GM12878 (cell line): ENCODE results near the gene PIK3R2. TPM values are rescaled to one million over a fixed set of nuclear protein-coding genes. Genes with fewer than 3 reads are reported as not detected.

Source experiments
- ATAC-seq: fragments of 200-7000 bp; cut with Tn5 transposase; 3 replicates; pipeline ENCODE4 v1.9.1; 2020; ENCODE audit warnings: mild to moderate bottlenecking, moderate library complexity
- BruUV-seq: library from RNA; stranded (reverse); fragments of 400-500 nt; replicated peaks from 2 replicates; lab custom pipeline; 2021; lab: Mats Ljungman, UMichigan
- CTCF ChIA-PET: fragments of 300-600 bp; sonication (Branson Sonifier 250); formaldehyde crosslinking; extraction: SDS; loops from one replicate; lab custom pipeline; 2021; ENCODE audit warnings: inconsistent platforms; lab: Yijun Ruan, JAX
- POLR2A ChIA-PET: fragments of 350-600 bp; formaldehyde crosslinking; extraction: SDS; loops from one replicate; lab custom pipeline; 2021; ENCODE audit warnings: inconsistent platforms; lab: Charles Lee
- RAD21 ChIA-PET: fragments of 300-600 bp; sonication (Branson Sonifier 250); formaldehyde crosslinking; loops from one replicate; lab custom pipeline; 2023; ENCODE audit warnings: antibody characterized with exemption; ENCODE audit not compliant: unreplicated experiment; lab: Charles Lee
- SMC1A ChIA-PET: fragments of 300-600 bp; sonication (Branson Sonifier 250); formaldehyde crosslinking; loops from one replicate; lab custom pipeline; 2023; ENCODE audit not compliant: unreplicated experiment, uncharacterized antibody; lab: Charles Lee
- DNase-seq: peaks from one replicate; pipeline ENCODE4 v3.0.0-alpha.2; 2011; ENCODE audit warnings: low read depth, low spot score
- FAIRE-seq: peaks from 3 replicates; lab custom pipeline; 2011; peaks lifted over from hg19 to GRCh38; lab: Jason Lieb, UNC
- H2AFZ ChIP-seq: 2 replicates; pipeline ENCODE4 v1.6.0; 2011; ENCODE audit warnings: low read depth, low read length, control low read depth; ENCODE audit not compliant: control insufficient read depth
- H3K27ac ChIP-seq: 2 replicates; pipeline ENCODE4 v1.5.1; 2011; ENCODE audit warnings: control low read depth; ENCODE audit not compliant: control insufficient read depth, insufficient read depth
- H3K27me3 ChIP-seq, 2 experiments: replicated peaks in 1 of 2; 2 replicates each; pipeline versions ENCODE4 v1.6.0 to v1.6.1; 2011; ENCODE audit warnings: low read length in 1 of 2; ENCODE audit not compliant: control insufficient read depth in 2 of 2, insufficient read depth in 2 of 2
- H3K36me3 ChIP-seq, 2 experiments: 2 replicates each; pipeline ENCODE4 v1.5.1; 2011; ENCODE audit warnings: low read length in 1 of 2; ENCODE audit not compliant: control insufficient read depth in 2 of 2, insufficient read depth in 2 of 2
- H3K4me1 ChIP-seq: 2 replicates; pipeline ENCODE4 v1.6.1; 2011; ENCODE audit warnings: mild to moderate bottlenecking, low read length, moderate library complexity, mixed read lengths; ENCODE audit not compliant: control insufficient read depth, insufficient read depth
- H3K4me2 ChIP-seq: 2 replicates; pipeline ENCODE4 v1.6.0; 2011; ENCODE audit warnings: control low read depth; ENCODE audit not compliant: control insufficient read depth, insufficient read depth
- H3K4me3 ChIP-seq: fragments of 200-600 bp; sonication (generic); 2 replicates; pipeline ENCODE4 v1.5.1; 2016
- H3K79me2 ChIP-seq: 2 replicates; pipeline ENCODE4 v1.6.0; 2011; ENCODE audit warnings: low read length; ENCODE audit not compliant: control insufficient read depth, insufficient read depth
- H3K9ac ChIP-seq: 2 replicates; pipeline ENCODE4 v1.8.0; 2011; ENCODE audit warnings: low read length, control low read depth, mixed read lengths; ENCODE audit not compliant: control insufficient read depth, insufficient read depth
- H3K9me3 ChIP-seq: replicated peaks from 3 replicates; pipeline ENCODE4 v1.5.1; 2011; ENCODE audit warnings: mild to moderate bottlenecking, low read length; ENCODE audit not compliant: control insufficient read depth, insufficient read depth
- H4K20me1 ChIP-seq: 2 replicates; pipeline ENCODE4 v1.6.0; 2011; ENCODE audit not compliant: control insufficient read depth, insufficient read depth
- BACH1 ChIP-seq: fragments of 450-650 bp; IDR thresholded peaks from 2 replicates; pipeline ENCODE4 v1.6.1; 2017; ENCODE audit warnings: mild to moderate bottlenecking, borderline replicate concordance
- BHLHE40 ChIP-seq, 2 experiments: fragments of 450-650 bp in 1 of 2; IDR thresholded peaks; 2 replicates each; pipeline ENCODE4 v1.6.1; 2011 to 2017; ENCODE audit warnings: low read depth in 2 of 2, borderline replicate concordance in 1 of 2, improper control_type of control experiment in 1 of 2, low read length in 1 of 2, mild to moderate bottlenecking in 1 of 2
- EGR1 ChIP-seq, 2 experiments: IDR thresholded peaks; 1 replicate in 1 of 2; 2 replicates in 1 of 2; pipeline ENCODE4 v1.6.1; 2011 to 2012; ENCODE audit warnings: low read depth in 2 of 2, low read length in 2 of 2, borderline replicate concordance in 1 of 2, mild to moderate bottlenecking in 1 of 2, moderate library complexity in 1 of 2
- HCFC1 ChIP-seq: fragments of 150-350 bp; IDR thresholded peaks from 2 replicates; pipeline ENCODE4 v1.6.1; 2014; ENCODE audit warnings: low read length
- IKZF2 ChIP-seq, 2 experiments: fragments of 450-650 bp; IDR thresholded peaks; 2 replicates each; pipeline ENCODE4 v1.6.1; 2017; ENCODE audit warnings: mild to moderate bottlenecking in 2 of 2, moderate library complexity in 2 of 2
- MXI1 ChIP-seq: fragments of 150-350 bp; IDR thresholded peaks from 2 replicates; pipeline ENCODE4 v1.6.1; 2011; ENCODE audit warnings: low read depth, mild to moderate bottlenecking, inconsistent platforms, low read length, improper control_type of control experiment
- NR2C1 ChIP-seq: fragments of 450-650 bp; IDR thresholded peaks from 2 replicates; pipeline ENCODE4 v1.6.1; 2017; ENCODE audit warnings: antibody characterized with exemption, mild to moderate bottlenecking, moderate library complexity
- NR2C2 ChIP-seq: IDR thresholded peaks from 2 replicates; pipeline ENCODE4 v1.6.1; 2011; ENCODE audit warnings: borderline replicate concordance, low read depth; ENCODE audit not compliant: control insufficient read depth, insufficient read length
- RFX5 ChIP-seq: IDR thresholded peaks from 2 replicates; pipeline ENCODE4 v1.6.1; 2011; ENCODE audit warnings: low read depth, low read length, improper control_type of control experiment
- SMAD5 ChIP-seq: IDR thresholded peaks from 2 replicates; pipeline ENCODE4 v1.6.1; 2016; ENCODE audit warnings: antibody characterized with exemption, low read depth
- SRF ChIP-seq, 2 experiments: IDR thresholded peaks; 2 replicates each; pipeline ENCODE4 v1.6.1; 2011; ENCODE audit warnings: low read depth in 2 of 2, low read length in 2 of 2, mild to moderate bottlenecking in 1 of 2, moderate library complexity in 1 of 2
- TBL1XR1 ChIP-seq: IDR thresholded peaks from 2 replicates; pipeline ENCODE4 v1.6.1; 2012; ENCODE audit warnings: low read depth, low read length, improper control_type of control experiment
- YY1 ChIP-seq: IDR thresholded peaks from 2 replicates; pipeline ENCODE4 v1.6.1; 2011; ENCODE audit warnings: low read depth, mild to moderate bottlenecking, low read length
- ZSCAN29 ChIP-seq: fragments of 450-650 bp; IDR thresholded peaks from 2 replicates; pipeline ENCODE4 v1.6.1; 2017; ENCODE audit warnings: mild to moderate bottlenecking, moderate library complexity
- WGBS: methylation state at CpG from one replicate; pipeline ENCODE4 v1.1.6; 2016; ENCODE audit warnings: low lambda C conversion rate; ENCODE audit not compliant: insufficient replicate concordance, insufficient coverage; ENCODE audit errors: missing lambda C conversion rate; 5-methylcytosine and 5-hydroxymethylcytosine counted together
- in situ Hi-C: fragments of 300-500 bp; cut with MboI; formaldehyde crosslinking; loops from 9 replicates; pipeline ENCODE4 v1.14.3; 2018; ENCODE audit warnings: mixed read lengths
- intact Hi-C: fragments of 100-400 bp; cut with micrococcal nuclease; formaldehyde crosslinking; loops from one replicate; pipeline ENCODE4 v1.14.2; 2022; ENCODE audit not compliant: unreplicated experiment
- polyA plus RNA-seq, 11 experiments: library from polyadenylated mRNA; depleted of rRNA in 4 of 11; unstranded in 6 of 11; stranded (reverse) in 5 of 11; fragments of >200 nt; fragmentation: Nextera tagmentation in 4 of 11; fragmentation: Illumina TruSeq in 1 of 11; extraction: Ambion mirVana in 4 of 11; extraction: Trizol in 1 of 11; gene quantifications; 1 replicate in 1 of 11; 2 replicates in 10 of 11; pipeline versions ENCODE4 v1.2.1 to v1.2.3, GENCODE V29; 2011 to 2016; ENCODE audit warnings: inconsistent platforms in 2 of 11, missing spikeins in 2 of 11, low read depth in 1 of 11
- total RNA-seq, 4 experiments: library from RNA; depleted of rRNA in 3 of 4; stranded (reverse); fragments of >200 nt in 3 of 4; fragmentation: Illumina TruSeq in 1 of 4; extraction: Trizol in 1 of 4; gene quantifications; 2 replicates each; pipeline versions ENCODE4 v1.2.1 to v1.2.3, GENCODE V29; 2013 to 2021
- TF ChIP-seq, protein P1 (sequence below): IDR thresholded peaks from 2 replicates; pipeline ENCODE4 v1.6.1; 2011; ENCODE audit warnings: borderline replicate concordance, low read depth, mild to moderate bottlenecking, moderate library complexity, low read length; ENCODE audit not compliant: insufficient read depth, poor library complexity, severe bottlenecking
- TF ChIP-seq, protein P2 (sequence below): fragments of 450-650 bp; formaldehyde crosslinking; IDR thresholded peaks from 2 replicates; pipeline ENCODE4 v1.5.0; 2022; ENCODE audit warnings: mild to moderate bottlenecking, missing genetic modification characterization

Gene PIK3R2
- total and polyA plus RNA-seq, 10 of the 15 experiments (the other 5 are each of a cell fraction or from before 2014, with no cell fraction given), result 0.26 to 22.6 (median 2.5) TPM

DNA sequence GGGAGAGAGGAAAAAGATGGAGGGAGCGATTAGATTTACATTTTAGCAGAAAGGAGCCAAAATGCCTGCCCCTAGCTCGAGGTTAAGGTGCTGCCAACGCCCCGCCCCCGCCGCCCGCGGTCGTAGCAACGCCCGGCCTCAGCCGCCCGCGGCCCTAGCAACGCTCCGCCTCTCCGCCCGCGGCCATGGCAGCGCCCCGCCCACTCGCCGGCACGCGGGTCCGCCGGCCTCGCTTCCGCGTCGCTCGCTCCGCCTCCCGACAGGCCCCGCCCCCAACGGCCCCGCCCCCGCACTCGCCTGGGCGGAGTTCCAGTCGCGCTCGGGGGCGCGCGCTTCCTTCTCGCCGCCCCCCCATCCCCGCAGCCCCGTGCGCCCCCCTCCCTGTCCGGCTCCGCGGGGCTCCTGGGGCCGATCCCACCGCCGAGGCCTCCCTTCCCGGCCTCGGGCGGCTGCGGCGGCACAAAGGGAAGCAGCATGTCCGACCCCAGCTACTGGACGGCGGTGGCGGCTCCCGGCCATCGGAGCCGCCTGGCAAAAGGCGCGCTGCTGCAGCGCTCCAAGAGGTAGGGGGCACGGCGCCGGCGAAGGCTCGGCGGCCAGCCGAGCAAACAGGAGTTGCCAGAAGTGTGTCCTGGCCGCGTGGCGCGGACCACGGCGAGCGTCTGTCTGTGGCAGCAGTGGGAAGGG lies 35.1 kb upstream of the PIK3R2 start:
- ChIA-PET CTCF (interaction anchor here (0.6 to 2.1 kb wide), 7 partner anchors 8 to 138 kb away, joined by 3 to 9 read pairs (median 4); partner anchors contain the start of gene PIK3R2), SMC1A (interaction anchor here (0.7 to 1.6 kb wide), 7 partner anchors 8 to 117 kb away, joined by 3 to 4 read pairs (median 3); partner anchors contain the start of genes IL12RB1, MAST3 and MPV17L2), POLR2A (interaction anchor here (0.7 to 2.8 kb wide), 5 partner anchors 8 to 106 kb away, joined by 3 to 7 read pairs (median 4); partner anchors contain the start of genes IL12RB1 and MAST3), RAD21 (interaction anchor here (0.6 to 1.9 kb wide), 6 partner anchors 31 to 85 kb away, joined by 3 to 7 read pairs (median 4); partner anchors contain the start of genes IL12RB1 and PIK3R2)
- Histone ChIP-seq H3K27me3 (no peaks in the 10 kb centered on the region), H3K9ac (peak overlapping the region; percentile 73), H3K79me2 (peaks cover 21% of the 10 kb centered on the region), H3K4me1 (peaks cover 25% of the 10 kb centered on the region), H3K4me2 (peak overlapping the region; percentile 99), H3K4me3 (peak overlapping the region; percentile 88), H3K27ac (peak overlapping the region; percentile 63), H4K20me1 (no peaks in the 10 kb centered on the region; the same call in 1 of the 2 replicates), H3K9me3 (no peaks in the 10 kb centered on the region), H2AFZ (peak overlapping the region; percentile 51; the same call in 1 of the 2 replicates), H3K36me3 (peaks cover 12 to 21% of the 10 kb centered on the region in 2 experiments)
- peak; percentile 91 for ATAC-seq
- intact Hi-C loops, result no loop called here
- in situ Hi-C loops, result no loop called here
- no peak for DNase-seq
- FAIRE-seq, result peak; percentile 64
- under 1% methylated on average over 48 of the region's 86 CpGs for WGBS
- no TSS peak for BruUV-seq
- peak; percentile 65 to 85; a peak in 3 of 4 replicates for TF ChIP-seq BHLHE40 (IDR thresholded peaks at IDR 0.05; ENCODE audit: borderline replicate concordance in 1 of 2, low read depth in 2 of 2, low read length in 1 of 2)
- TF ChIP-seq ZSCAN29, result no peak
- no peak for TF ChIP-seq SRF (IDR thresholded peaks at IDR 0.05; ENCODE audit: low read depth in 2 of 2, low read length in 2 of 2)
- TF ChIP-seq, protein P1, sequence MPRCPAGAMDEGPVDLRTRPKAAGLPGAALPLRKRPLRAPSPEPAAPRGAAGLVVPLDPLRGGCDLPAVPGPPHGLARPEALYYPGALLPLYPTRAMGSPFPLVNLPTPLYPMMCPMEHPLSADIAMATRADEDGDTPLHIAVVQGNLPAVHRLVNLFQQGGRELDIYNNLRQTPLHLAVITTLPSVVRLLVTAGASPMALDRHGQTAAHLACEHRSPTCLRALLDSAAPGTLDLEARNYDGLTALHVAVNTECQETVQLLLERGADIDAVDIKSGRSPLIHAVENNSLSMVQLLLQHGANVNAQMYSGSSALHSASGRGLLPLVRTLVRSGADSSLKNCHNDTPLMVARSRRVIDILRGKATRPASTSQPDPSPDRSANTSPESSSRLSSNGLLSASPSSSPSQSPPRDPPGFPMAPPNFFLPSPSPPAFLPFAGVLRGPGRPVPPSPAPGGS, result no peak
- TF ChIP-seq TBL1XR1, result no peak
- TF ChIP-seq, protein P2, sequence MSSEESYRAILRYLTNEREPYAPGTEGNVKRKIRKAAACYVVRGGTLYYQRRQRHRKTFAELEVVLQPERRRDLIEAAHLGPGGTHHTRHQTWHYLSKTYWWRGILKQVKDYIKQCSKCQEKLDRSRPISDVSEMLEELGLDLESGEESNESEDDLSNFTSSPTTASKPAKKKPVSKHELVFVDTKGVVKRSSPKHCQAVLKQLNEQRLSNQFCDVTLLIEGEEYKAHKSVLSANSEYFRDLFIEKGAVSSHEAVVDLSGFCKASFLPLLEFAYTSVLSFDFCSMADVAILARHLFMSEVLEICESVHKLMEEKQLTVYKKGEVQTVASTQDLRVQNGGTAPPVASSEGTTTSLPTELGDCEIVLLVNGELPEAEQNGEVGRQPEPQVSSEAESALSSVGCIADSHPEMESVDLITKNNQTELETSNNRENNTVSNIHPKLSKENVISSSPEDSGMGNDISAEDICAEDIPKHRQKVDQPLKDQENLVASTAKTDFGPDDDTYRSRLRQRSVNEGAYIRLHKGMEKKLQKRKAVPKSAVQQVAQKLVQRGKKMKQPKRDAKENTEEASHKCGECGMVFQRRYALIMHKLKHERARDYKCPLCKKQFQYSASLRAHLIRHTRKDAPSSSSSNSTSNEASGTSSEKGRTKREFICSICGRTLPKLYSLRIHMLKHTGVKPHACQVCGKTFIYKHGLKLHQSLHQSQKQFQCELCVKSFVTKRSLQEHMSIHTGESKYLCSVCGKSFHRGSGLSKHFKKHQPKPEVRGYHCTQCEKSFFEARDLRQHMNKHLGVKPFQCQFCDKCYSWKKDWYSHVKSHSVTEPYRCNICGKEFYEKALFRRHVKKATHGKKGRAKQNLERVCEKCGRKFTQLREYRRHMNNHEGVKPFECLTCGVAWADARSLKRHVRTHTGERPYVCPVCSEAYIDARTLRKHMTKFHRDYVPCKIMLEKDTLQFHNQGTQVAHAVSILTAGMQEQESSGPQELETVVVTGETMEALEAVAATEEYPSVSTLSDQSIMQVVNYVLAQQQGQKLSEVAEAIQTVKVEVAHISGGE, result no peak
- no peak for TF ChIP-seq SMAD5
- no peak for TF ChIP-seq RFX5
- peak; percentile 91 for TF ChIP-seq YY1
- peak in 1 of 2 experiments; percentile 81; a peak in 2 of 3 replicates for TF ChIP-seq EGR1 (IDR thresholded peaks at IDR 0.05; ENCODE audit: borderline replicate concordance in 1 of 2, low read depth in 2 of 2, low read length in 2 of 2)
- no peak for TF ChIP-seq IKZF2 (IDR thresholded peaks at IDR 0.05)
- TF ChIP-seq MXI1, result peak; percentile 88
- peak; percentile 23; the same call in 1 of the 2 replicates for TF ChIP-seq HCFC1
- 0 out of 2 replicates have a peak, but pooled peaks have one; percentile 13 for TF ChIP-seq BACH1
- no peak for TF ChIP-seq NR2C2
- peak; percentile 19; the same call in 1 of the 2 replicates for TF ChIP-seq NR2C1
